GM12878 (cell line): ENCODE results near the gene HIBCH. TPM values are rescaled to one million over a fixed set of nuclear protein-coding genes. Genes with fewer than 3 reads are reported as not detected.
"Not testable (repeated sequence)": the region's sequence is repeated elsewhere in the genome, so short reads cannot be mapped to it uniquely, and the experiment has no call there.

Experiments
- ATAC-seq: fragments of 200-7000 bp; cut with Tn5 transposase; 3 replicates; pipeline ENCODE4 v1.9.1; 2020; ENCODE audit warnings: mild to moderate bottlenecking, moderate library complexity
- BruUV-seq: library from RNA; stranded (reverse); fragments of 400-500 nt; replicated peaks from 2 replicates; lab custom pipeline; 2021; lab: Mats Ljungman, UMichigan
- CTCF ChIA-PET: fragments of 300-600 bp; sonication (Branson Sonifier 250); formaldehyde crosslinking; extraction: SDS; loops from one replicate; lab custom pipeline; 2021; ENCODE audit warnings: inconsistent platforms; lab: Yijun Ruan, JAX
- POLR2A ChIA-PET: fragments of 350-600 bp; formaldehyde crosslinking; extraction: SDS; loops from one replicate; lab custom pipeline; 2021; ENCODE audit warnings: inconsistent platforms; lab: Charles Lee
- RAD21 ChIA-PET: fragments of 300-600 bp; sonication (Branson Sonifier 250); formaldehyde crosslinking; loops from one replicate; lab custom pipeline; 2023; ENCODE audit warnings: antibody characterized with exemption; ENCODE audit not compliant: unreplicated experiment; lab: Charles Lee
- SMC1A ChIA-PET: fragments of 300-600 bp; sonication (Branson Sonifier 250); formaldehyde crosslinking; loops from one replicate; lab custom pipeline; 2023; ENCODE audit not compliant: unreplicated experiment, uncharacterized antibody; lab: Charles Lee
- DNase-seq: peaks from one replicate; pipeline ENCODE4 v3.0.0-alpha.2; 2011; ENCODE audit warnings: low read depth, low spot score
- FAIRE-seq: peaks from 3 replicates; lab custom pipeline; 2011; peaks lifted over from hg19 to GRCh38; lab: Jason Lieb, UNC
- H2AFZ ChIP-seq: 2 replicates; pipeline ENCODE4 v1.6.0; 2011; ENCODE audit warnings: low read depth, low read length, control low read depth; ENCODE audit not compliant: control insufficient read depth
- H3K27ac ChIP-seq: 2 replicates; pipeline ENCODE4 v1.5.1; 2011; ENCODE audit warnings: control low read depth; ENCODE audit not compliant: control insufficient read depth, insufficient read depth
- H3K27me3 ChIP-seq, 2 experiments: replicated peaks in 1 of 2; 2 replicates each; pipeline versions ENCODE4 v1.6.0 to v1.6.1; 2011; ENCODE audit warnings: low read length in 1 of 2; ENCODE audit not compliant: control insufficient read depth in 2 of 2, insufficient read depth in 2 of 2
- H3K36me3 ChIP-seq, 2 experiments: 2 replicates each; pipeline ENCODE4 v1.5.1; 2011; ENCODE audit warnings: low read length in 1 of 2; ENCODE audit not compliant: control insufficient read depth in 2 of 2, insufficient read depth in 2 of 2
- H3K4me1 ChIP-seq: 2 replicates; pipeline ENCODE4 v1.6.1; 2011; ENCODE audit warnings: mild to moderate bottlenecking, low read length, moderate library complexity, mixed read lengths; ENCODE audit not compliant: control insufficient read depth, insufficient read depth
- H3K4me2 ChIP-seq: 2 replicates; pipeline ENCODE4 v1.6.0; 2011; ENCODE audit warnings: control low read depth; ENCODE audit not compliant: control insufficient read depth, insufficient read depth
- H3K4me3 ChIP-seq: fragments of 200-600 bp; sonication (generic); 2 replicates; pipeline ENCODE4 v1.5.1; 2016
- H3K79me2 ChIP-seq: 2 replicates; pipeline ENCODE4 v1.6.0; 2011; ENCODE audit warnings: low read length; ENCODE audit not compliant: control insufficient read depth, insufficient read depth
- H3K9ac ChIP-seq: 2 replicates; pipeline ENCODE4 v1.8.0; 2011; ENCODE audit warnings: low read length, control low read depth, mixed read lengths; ENCODE audit not compliant: control insufficient read depth, insufficient read depth
- H3K9me3 ChIP-seq: replicated peaks from 3 replicates; pipeline ENCODE4 v1.5.1; 2011; ENCODE audit warnings: mild to moderate bottlenecking, low read length; ENCODE audit not compliant: control insufficient read depth, insufficient read depth
- H4K20me1 ChIP-seq: 2 replicates; pipeline ENCODE4 v1.6.0; 2011; ENCODE audit not compliant: control insufficient read depth, insufficient read depth
- CHD4 ChIP-seq: fragments of 200-600 bp; sonication (generic); IDR thresholded peaks from 2 replicates; pipeline ENCODE4 v1.6.1; 2016; ENCODE audit warnings: mild to moderate bottlenecking
- FOS ChIP-seq: IDR thresholded peaks from 3 replicates; pipeline ENCODE4 v1.6.1; 2011; ENCODE audit warnings: borderline replicate concordance; ENCODE audit not compliant: insufficient read length; ENCODE audit errors: extremely low read depth
- NFIC ChIP-seq: IDR thresholded peaks from 2 replicates; pipeline ENCODE4 v1.6.1; 2012; ENCODE audit warnings: low read depth, mild to moderate bottlenecking, inconsistent platforms, low read length, moderate library complexity
- NFXL1 ChIP-seq: fragments of 450-650 bp; IDR thresholded peaks from 2 replicates; pipeline ENCODE4 v1.6.1; 2017; ENCODE audit warnings: antibody characterized with exemption, mild to moderate bottlenecking, borderline replicate concordance
- PBX3 ChIP-seq: IDR thresholded peaks from 2 replicates; pipeline ENCODE4 v1.6.1; 2011; ENCODE audit warnings: mild to moderate bottlenecking, low read depth, low read length, moderate library complexity; ENCODE audit not compliant: insufficient replicate concordance
- SMAD5 ChIP-seq: IDR thresholded peaks from 2 replicates; pipeline ENCODE4 v1.6.1; 2016; ENCODE audit warnings: antibody characterized with exemption, low read depth
- SMARCA5 ChIP-seq: fragments of 450-650 bp; IDR thresholded peaks from 2 replicates; pipeline ENCODE4 v1.6.1; 2017; ENCODE audit warnings: mild to moderate bottlenecking
- WGBS: methylation state at CpG from one replicate; pipeline ENCODE4 v1.1.6; 2016; ENCODE audit warnings: low lambda C conversion rate; ENCODE audit not compliant: insufficient replicate concordance, insufficient coverage; ENCODE audit errors: missing lambda C conversion rate; 5-methylcytosine and 5-hydroxymethylcytosine counted together
- in situ Hi-C: fragments of 300-500 bp; cut with MboI; formaldehyde crosslinking; loops from 9 replicates; pipeline ENCODE4 v1.14.3; 2018; ENCODE audit warnings: mixed read lengths
- intact Hi-C: fragments of 100-400 bp; cut with micrococcal nuclease; formaldehyde crosslinking; loops from one replicate; pipeline ENCODE4 v1.14.2; 2022; ENCODE audit not compliant: unreplicated experiment
- polyA plus RNA-seq, 11 experiments: library from polyadenylated mRNA; depleted of rRNA in 4 of 11; unstranded in 6 of 11; stranded (reverse) in 5 of 11; fragments of >200 nt; fragmentation: Nextera tagmentation in 4 of 11; fragmentation: Illumina TruSeq in 1 of 11; extraction: Ambion mirVana in 4 of 11; extraction: Trizol in 1 of 11; gene quantifications; 1 replicate in 1 of 11; 2 replicates in 10 of 11; pipeline versions ENCODE4 v1.2.1 to v1.2.3, GENCODE V29; 2011 to 2016; ENCODE audit warnings: inconsistent platforms in 2 of 11, missing spikeins in 2 of 11, low read depth in 1 of 11
- total RNA-seq, 4 experiments: library from RNA; depleted of rRNA in 3 of 4; stranded (reverse); fragments of >200 nt in 3 of 4; fragmentation: Illumina TruSeq in 1 of 4; extraction: Trizol in 1 of 4; gene quantifications; 2 replicates each; pipeline versions ENCODE4 v1.2.1 to v1.2.3, GENCODE V29; 2013 to 2021
- TF ChIP-seq, protein P1 (sequence below), 3 experiments: IDR thresholded peaks in 2 of 3; conservative IDR thresholded peaks in 1 of 3; 2 replicates each; pipeline ENCODE4 v1.5.1; 2011; ENCODE audit warnings: low read depth in 3 of 3, low read length in 3 of 3, mild to moderate bottlenecking in 3 of 3, control low read depth in 2 of 3, moderate library complexity in 2 of 3, inconsistent platforms in 1 of 3, mixed read lengths in 1 of 3; ENCODE audit not compliant: control insufficient read depth in 2 of 3, insufficient read depth in 1 of 3; ENCODE audit errors: extremely low read depth in 1 of 3

Gene HIBCH
- total and polyA plus RNA-seq, 10 of the 15 experiments (the other 5 are each of a cell fraction or from before 2014, with no cell fraction given), result 22.3 to 81.0 (median 37.4) TPM

GRCh38 chr2:190336420-190336819 lies 16.8 kb upstream of the HIBCH start:
- Histone ChIP-seq H3K27ac (no peak overlapping the region), H2AFZ (no peak overlapping the region), H3K27me3 (no peaks in the 10 kb centered on the region), H3K79me2 (no peaks in the 10 kb centered on the region), H3K36me3 (no peaks in the 10 kb centered on the region), H3K4me3 (no peak overlapping the region), H3K4me1 (no peaks in the 10 kb centered on the region), H3K4me2 (no peak overlapping the region), H3K9me3 (no peaks in the 10 kb centered on the region), H3K9ac (no peak overlapping the region), H4K20me1 (no peaks in the 10 kb centered on the region)
- FAIRE-seq (no peak), DNase-seq (no peak), ATAC-seq (no peak)
- SMC1A ChIA-PET, result no interaction called here
- intact Hi-C loops (no loop called here), in situ Hi-C loops (no loop called here)
- RAD21 ChIA-PET, result no interaction called here
- no peak for TF ChIP-seq SMARCA5
- TF ChIP-seq FOS, result no peak
- no peak for TF ChIP-seq NFXL1
- no peak for TF ChIP-seq PBX3
- TF ChIP-seq, protein P1, sequence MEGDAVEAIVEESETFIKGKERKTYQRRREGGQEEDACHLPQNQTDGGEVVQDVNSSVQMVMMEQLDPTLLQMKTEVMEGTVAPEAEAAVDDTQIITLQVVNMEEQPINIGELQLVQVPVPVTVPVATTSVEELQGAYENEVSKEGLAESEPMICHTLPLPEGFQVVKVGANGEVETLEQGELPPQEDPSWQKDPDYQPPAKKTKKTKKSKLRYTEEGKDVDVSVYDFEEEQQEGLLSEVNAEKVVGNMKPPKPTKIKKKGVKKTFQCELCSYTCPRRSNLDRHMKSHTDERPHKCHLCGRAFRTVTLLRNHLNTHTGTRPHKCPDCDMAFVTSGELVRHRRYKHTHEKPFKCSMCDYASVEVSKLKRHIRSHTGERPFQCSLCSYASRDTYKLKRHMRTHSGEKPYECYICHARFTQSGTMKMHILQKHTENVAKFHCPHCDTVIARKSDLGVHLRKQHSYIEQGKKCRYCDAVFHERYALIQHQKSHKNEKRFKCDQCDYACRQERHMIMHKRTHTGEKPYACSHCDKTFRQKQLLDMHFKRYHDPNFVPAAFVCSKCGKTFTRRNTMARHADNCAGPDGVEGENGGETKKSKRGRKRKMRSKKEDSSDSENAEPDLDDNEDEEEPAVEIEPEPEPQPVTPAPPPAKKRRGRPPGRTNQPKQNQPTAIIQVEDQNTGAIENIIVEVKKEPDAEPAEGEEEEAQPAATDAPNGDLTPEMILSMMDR (IDR thresholded peaks at IDR 0.05 in 2 of 3, conservative IDR thresholded peaks at IDR 0.05 in 1 of 3; ENCODE audit: control insufficient read depth in 2 of 3, extremely low read depth in 1 of 3, insufficient read depth in 1 of 3, low read depth in 3 of 3, low read length in 3 of 3), result no peak
- TF ChIP-seq SMAD5, result no peak
- TF ChIP-seq NFIC, result no peak
- TF ChIP-seq CHD4, result no peak
- WGBS, result 48% methylated on average over 2 of the region's 2 CpGs
- BruUV-seq, result no TSS peak
- POLR2A ChIA-PET, result no interaction called here
- CTCF ChIA-PET, result no interaction called here

GRCh38 chr2:190335584-190335983 lies 16.0 kb upstream of the HIBCH start:
- ATAC-seq, intact Hi-C loops, H3K27me3 ChIP-seq, SMC1A ChIA-PET, H3K36me3 ChIP-seq, RAD21 ChIA-PET, POLR2A ChIA-PET, H3K4me1 ChIP-seq, H3K9me3 ChIP-seq, H3K79me2 ChIP-seq, H3K9ac ChIP-seq, H3K4me2 ChIP-seq, CTCF ChIA-PET, BruUV-seq, in situ Hi-C loops, H4K20me1 ChIP-seq, H3K4me3 ChIP-seq, DNase-seq, H2AFZ ChIP-seq, FAIRE-seq, H3K27ac ChIP-seq: not testable (repeated sequence)
- 52% methylated on average over 4 of the region's 4 CpGs for WGBS
